Measurements from ENCODE around the gene NFIA.

NFIA gene

GRCh38 chr1:61451572-61451968 is 369.2 kb downstream of the NFIA start:
- no peak for DNase-seq (ENCODE audit: low read depth)
- H3K4me3 ChIP-seq (ENCODE audit: low read length), result no peak overlapping the region
- no peak for TF ChIP-seq CTCF (conservative IDR thresholded peaks at IDR 0.05; ENCODE audit: low read length)

- TF ChIP-seq CTCF (conservative IDR thresholded peaks at IDR 0.05; ENCODE audit: low read length), result no peak
- no peak overlapping the region for H3K4me3 ChIP-seq (ENCODE audit: low read length)
- DNase-seq (ENCODE audit: low read depth), result no peak
Measured at GRCh38 chr1:61452176-61453035, 370.0 kb downstream of the NFIA start.

GRCh38 chr1:61453111-61453961 is 371.0 kb downstream of the NFIA start:
- H3K4me3 ChIP-seq (ENCODE audit: low read length), result no peak overlapping the region
- peak; percentile 93 for DNase-seq (ENCODE audit: low read depth)
- TF ChIP-seq CTCF (conservative IDR thresholded peaks at IDR 0.05; ENCODE audit: low read length), result peak; percentile 93

GRCh38 chr1:61455400-61455799 is 373.0 kb downstream of the NFIA start:
- H3K4me3 ChIP-seq (ENCODE audit: low read length), result no peak overlapping the region
- DNase-seq (ENCODE audit: low read depth), result no peak
- TF ChIP-seq CTCF (conservative IDR thresholded peaks at IDR 0.05; ENCODE audit: low read length), result no peak

GRCh38 chr1:61457526-61458040 is 375.2 kb downstream of the NFIA start:
- TF ChIP-seq CTCF (conservative IDR thresholded peaks at IDR 0.05; ENCODE audit: low read length), result no peak
- H3K4me3 ChIP-seq (ENCODE audit: low read length), result no peak overlapping the region

GRCh38 chr1:61459345-61459744 is 377.0 kb downstream of the NFIA start:
- H3K4me3 ChIP-seq (ENCODE audit: low read length), result no peak overlapping the region
- no peak for DNase-seq (ENCODE audit: low read depth)
- TF ChIP-seq CTCF (conservative IDR thresholded peaks at IDR 0.05; ENCODE audit: low read length), result no peak

More at GRCh38 chr1:61457526-61458040, 375.2 kb downstream of the NFIA start:
- DNase-seq (ENCODE audit: low read depth), result no peak

Measured in AG10803 (cell line).